ENCODE results near the gene TTLL8. TPM values are rescaled to one million over a fixed set of nuclear protein-coding genes. Genes with fewer than 3 reads are reported as not detected.

Gene TTLL8
- total RNA-seq, 1 donor from 2014 or later = not detected

DNA sequence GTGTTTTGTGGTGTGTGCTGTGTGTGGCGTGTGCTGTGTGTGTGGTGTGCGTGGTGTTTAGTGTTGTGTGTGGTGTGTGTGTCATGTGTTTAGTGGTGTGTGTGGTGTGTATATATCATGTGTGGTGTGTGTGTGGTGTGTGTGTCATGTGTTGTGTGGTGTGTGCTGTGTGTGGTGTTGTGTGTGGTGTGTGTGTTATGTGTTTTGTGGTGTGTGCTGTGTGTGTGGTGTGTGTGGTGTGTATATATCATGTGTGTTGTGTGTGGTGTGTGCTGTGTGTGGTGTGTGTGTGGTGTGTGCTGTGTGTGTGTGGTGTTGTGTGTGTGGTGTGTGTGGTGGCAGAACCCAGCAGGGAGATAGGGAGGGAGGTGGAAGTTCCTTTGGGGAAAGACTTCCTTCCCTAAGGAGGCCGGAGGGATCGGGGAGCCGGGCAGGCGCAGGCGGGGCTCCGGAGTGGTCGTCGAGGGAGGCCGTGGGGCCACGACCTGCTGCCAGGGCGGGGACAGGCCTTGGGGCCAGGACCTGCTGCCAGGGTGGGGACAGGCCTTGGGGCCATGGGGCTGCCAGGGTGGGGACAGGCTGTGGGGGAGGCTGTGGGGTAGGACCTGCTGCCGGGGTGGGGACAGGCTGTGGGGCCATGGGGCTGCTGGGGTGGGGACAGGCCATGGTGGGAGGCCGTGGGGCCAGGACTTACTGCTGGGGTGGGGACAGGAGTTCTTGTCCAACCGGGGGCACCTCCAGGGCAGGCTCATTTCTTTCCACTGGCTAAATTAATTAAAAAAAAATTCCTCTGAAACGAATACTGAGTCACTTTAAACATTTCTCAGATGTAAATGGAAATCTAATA is 82.3 kb downstream of the TTLL8 start:
- Mint-ChIP-seq H3K27ac (peak overlapping the region; percentile 92), H3K36me3 (ENCODE audit: low read depth) (peaks cover 21% of the 10 kb centered on the region), H3K4me3 (ENCODE audit: low read depth) (peak overlapping the region; percentile 51), H3K27me3 (ENCODE audit: low read depth) (no peaks in the 10 kb centered on the region), H3K9me3 (peaks cover 26% of the 10 kb centered on the region), H3K4me1 (ENCODE audit: low read depth) (peaks cover 24% of the 10 kb centered on the region)
- intact Hi-C loops (cut with micrococcal nuclease) = loop anchor here (2.0 kb wide), 2 partner anchors 13 to 17 kb away; no protein-coding TSS in a partner anchor
- DNase-seq (ENCODE audit: low spot score) = no peak

- intact Hi-C loops (cut with micrococcal nuclease) = no loop called here
- no peak overlapping the region for H3K4me3 Mint-ChIP-seq (ENCODE audit: low read depth)
- H3K9me3 Mint-ChIP-seq = peaks cover 5% of the 10 kb centered on the region
- H3K4me1 Mint-ChIP-seq (ENCODE audit: low read depth) = peaks cover 22% of the 10 kb centered on the region
- DNase-seq (ENCODE audit: low spot score) = no peak
- H3K27ac Mint-ChIP-seq = no peak overlapping the region
- H3K27me3 Mint-ChIP-seq (ENCODE audit: low read depth) = no peaks in the 10 kb centered on the region
- peaks cover 7% of the 10 kb centered on the region for H3K36me3 Mint-ChIP-seq (ENCODE audit: low read depth)
Observed at GRCh38 chr22:49973018-49973961, 84.8 kb downstream of the TTLL8 start.

DNA sequence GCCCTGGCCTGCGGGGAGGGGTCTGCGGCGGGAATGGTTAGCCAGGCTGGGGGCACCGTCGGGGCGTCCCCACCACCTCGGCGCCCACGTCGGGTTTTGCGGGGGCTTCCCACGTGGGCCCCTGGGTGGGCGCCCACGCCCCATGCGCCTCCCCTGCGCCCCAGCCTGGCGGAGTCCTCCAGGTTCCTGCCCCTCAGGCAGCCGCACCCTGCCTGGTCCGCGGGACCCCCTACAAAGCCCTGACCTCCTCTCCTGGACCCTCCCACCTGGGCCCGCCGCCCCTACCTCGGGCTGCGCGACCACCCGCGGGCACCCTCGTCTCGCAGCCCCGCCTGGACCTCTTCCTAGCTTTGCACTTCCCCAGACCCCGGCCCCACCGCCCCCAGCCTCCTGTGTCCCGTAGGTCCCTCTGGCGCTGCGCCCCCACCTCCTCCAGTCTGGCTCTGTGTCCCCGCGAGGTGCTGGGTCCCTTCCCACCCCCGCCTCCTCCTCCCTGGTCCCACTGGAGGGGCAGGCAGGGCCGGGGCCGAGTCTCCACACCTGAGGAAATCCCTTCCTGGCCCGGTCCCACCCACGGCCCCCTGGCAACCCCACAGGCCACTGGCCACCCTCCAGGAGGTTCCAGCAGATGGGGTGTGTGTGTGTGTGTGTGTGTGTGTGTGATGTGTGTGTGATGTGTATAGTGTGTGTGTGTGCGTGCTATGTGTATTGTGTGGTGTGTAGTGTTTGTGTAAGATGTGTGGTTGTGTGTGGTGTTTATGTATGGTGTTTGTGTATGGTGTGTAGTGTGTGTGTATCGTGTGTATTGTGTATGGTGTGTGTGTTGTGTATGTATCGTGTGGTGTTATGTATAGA is 85.7 kb downstream of the TTLL8 start:
- DNase-seq (ENCODE audit: low spot score) = no peak
- Mint-ChIP-seq H3K36me3 (ENCODE audit: low read depth) (peaks cover 7% of the 10 kb centered on the region), H3K9me3 (peaks cover 5% of the 10 kb centered on the region), H3K4me1 (ENCODE audit: low read depth) (peaks cover 25% of the 10 kb centered on the region), H3K27me3 (ENCODE audit: low read depth) (no peaks in the 10 kb centered on the region), H3K4me3 (ENCODE audit: low read depth) (no peak overlapping the region), H3K27ac (no peak overlapping the region)
- intact Hi-C loops (cut with micrococcal nuclease) = no loop called here

DNA sequence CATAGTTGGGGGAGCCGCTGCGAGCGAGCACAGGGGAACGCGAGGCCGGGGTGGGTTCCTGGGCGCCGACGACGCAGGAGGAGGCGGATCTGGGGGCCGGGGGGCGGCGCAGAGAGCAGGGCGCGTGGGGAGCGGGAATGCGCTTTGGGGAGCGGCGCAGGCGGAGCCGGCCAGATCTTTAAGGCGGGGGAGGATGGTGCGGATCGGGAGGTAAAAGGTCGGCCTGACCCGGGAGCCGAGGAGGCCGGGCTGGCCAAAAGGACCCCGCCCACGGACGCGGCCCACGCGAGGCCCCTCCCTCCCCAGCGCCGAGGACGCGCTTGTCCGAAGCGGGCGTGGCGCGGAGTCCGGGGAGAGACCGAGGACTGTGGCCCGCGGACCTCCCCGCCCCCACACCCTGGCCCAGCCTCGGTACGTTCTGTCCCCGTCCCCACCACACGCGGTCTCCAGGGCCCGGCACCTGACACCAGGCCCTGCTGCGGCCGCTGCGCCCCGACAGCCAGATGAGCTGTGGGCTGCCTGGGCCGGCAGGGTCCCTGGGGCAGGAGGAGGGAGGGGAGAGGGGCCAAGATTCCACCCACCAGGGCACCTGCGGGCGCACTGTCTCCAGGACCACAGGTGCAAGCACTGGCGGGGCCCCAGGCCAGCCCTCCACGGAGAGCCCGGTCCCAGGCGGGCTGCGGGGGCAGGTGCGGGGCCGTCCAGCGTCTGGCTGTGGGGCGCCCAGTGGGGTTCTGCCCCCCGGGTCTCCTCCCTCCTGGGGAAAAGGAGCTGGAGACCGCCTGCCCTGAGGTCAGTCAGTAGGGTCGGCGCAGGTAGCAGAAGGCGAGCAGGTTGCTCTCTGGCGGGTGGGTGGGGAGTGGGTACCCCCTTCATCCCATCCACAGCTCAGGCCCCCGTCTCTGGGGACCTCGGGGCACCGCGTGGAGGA is 86.6 kb downstream of the TTLL8 start:
- Mint-ChIP-seq H3K27me3 (ENCODE audit: low read depth) (no peaks in the 10 kb centered on the region), H3K4me3 (ENCODE audit: low read depth) (peak overlapping the region; percentile 77)

GRCh38 chr22:49970528-49971231 is 87.4 kb downstream of the TTLL8 start:
- H3K27ac Mint-ChIP-seq = peak overlapping the region; percentile 88
- H3K4me3 Mint-ChIP-seq (ENCODE audit: low read depth) = peak overlapping the region; percentile 77
- intact Hi-C loops (cut with micrococcal nuclease) = loop anchor here (2.0 kb wide), 4 partner anchors 34 to 230 kb away; partner anchors contain the start of gene SELENOO
- H3K36me3 Mint-ChIP-seq (ENCODE audit: low read depth) = peaks cover 5% of the 10 kb centered on the region
- H3K27me3 Mint-ChIP-seq (ENCODE audit: low read depth) = no peaks in the 10 kb centered on the region
- H3K4me1 Mint-ChIP-seq (ENCODE audit: low read depth) = peaks cover 19% of the 10 kb centered on the region
- H3K9me3 Mint-ChIP-seq = peaks cover 5% of the 10 kb centered on the region
- peak; percentile 90 for DNase-seq (ENCODE audit: low spot score)

More for the DNA sequence above, 86.6 kb downstream of the TTLL8 start:
- peak overlapping the region; percentile 88 for H3K27ac Mint-ChIP-seq
- DNase-seq (ENCODE audit: low spot score) = no peak
- peaks cover 5% of the 10 kb centered on the region for H3K36me3 Mint-ChIP-seq (ENCODE audit: low read depth)
- intact Hi-C loops (cut with micrococcal nuclease) = loop anchor here (2.0 kb wide), 4 partner anchors 35 to 229 kb away; partner anchors contain the start of gene SELENOO
- peaks cover 21% of the 10 kb centered on the region for H3K4me1 Mint-ChIP-seq (ENCODE audit: low read depth)
- H3K9me3 Mint-ChIP-seq = peaks cover 5% of the 10 kb centered on the region

- H3K4me3 Mint-ChIP-seq (ENCODE audit: low read depth) = no peak overlapping the region
- peaks cover 10% of the 10 kb centered on the region for H3K36me3 Mint-ChIP-seq (ENCODE audit: low read depth)
- intact Hi-C loops (cut with micrococcal nuclease) = loop anchor here (2.0 kb wide), 4 partner anchors 33 to 231 kb away; partner anchors contain the start of gene SELENOO
- DNase-seq (ENCODE audit: low spot score) = no peak
- H3K9me3 Mint-ChIP-seq = no peaks in the 10 kb centered on the region
- H3K4me1 Mint-ChIP-seq (ENCODE audit: low read depth) = peaks cover 15% of the 10 kb centered on the region
- peak overlapping the region; percentile 88 for H3K27ac Mint-ChIP-seq
- H3K27me3 Mint-ChIP-seq (ENCODE audit: low read depth) = no peaks in the 10 kb centered on the region
Observed at GRCh38 chr22:49969751-49970527, 88.2 kb downstream of the TTLL8 start.

DNA sequence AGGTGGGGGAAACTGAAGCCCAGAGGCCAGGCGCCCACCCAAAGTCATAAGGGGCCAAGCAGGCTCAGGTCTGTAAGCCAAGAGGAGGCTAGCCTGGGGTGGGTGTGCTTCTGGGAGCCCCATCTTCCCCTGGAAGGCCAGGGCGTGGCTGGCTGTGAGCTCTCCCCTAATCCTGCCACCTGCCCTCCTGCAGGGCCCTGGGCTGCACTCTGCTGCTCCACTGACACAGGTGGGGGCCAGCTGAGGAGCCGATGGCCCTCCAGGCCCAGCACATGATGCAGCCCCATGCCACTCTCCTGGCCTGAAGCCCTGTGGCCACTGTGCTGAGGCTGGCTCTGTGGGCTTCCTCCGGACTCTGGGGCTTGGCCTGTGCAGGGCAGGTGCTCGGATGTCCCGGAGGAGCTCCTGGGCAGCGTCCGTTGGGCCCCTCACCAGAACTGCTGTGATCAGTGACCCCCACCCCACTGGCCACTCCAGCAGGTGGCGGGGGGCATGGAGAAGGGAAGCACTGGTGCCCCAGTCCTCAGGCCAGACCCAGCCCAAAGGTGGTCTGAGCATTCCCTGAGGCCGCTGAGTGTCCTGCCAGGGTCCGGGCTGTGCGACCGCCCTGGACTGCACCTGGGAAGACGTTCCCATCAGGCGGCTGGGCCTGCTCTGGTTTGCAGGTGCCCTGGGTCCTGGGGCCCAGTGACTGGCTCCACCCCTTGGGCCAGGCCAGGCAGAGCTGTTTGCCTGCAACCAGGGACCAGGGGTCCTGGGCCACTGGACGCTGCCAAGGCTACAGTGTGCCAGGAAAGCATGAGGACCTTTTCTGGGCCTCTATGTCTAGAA is 89.1 kb downstream of the TTLL8 start:
- no peaks in the 10 kb centered on the region for H3K27me3 Mint-ChIP-seq (ENCODE audit: low read depth)
- H3K9me3 Mint-ChIP-seq = no peaks in the 10 kb centered on the region
- peaks cover 19% of the 10 kb centered on the region for H3K36me3 Mint-ChIP-seq (ENCODE audit: low read depth)
- H3K4me1 Mint-ChIP-seq (ENCODE audit: low read depth) = peaks cover 17% of the 10 kb centered on the region
- H3K27ac Mint-ChIP-seq = no peak overlapping the region
- intact Hi-C loops (cut with micrococcal nuclease) = no loop called here
- no peak for DNase-seq (ENCODE audit: low spot score)
- no peak overlapping the region for H3K4me3 Mint-ChIP-seq (ENCODE audit: low read depth)

Other genes with a start within 250 kb of the TTLL8 start
- 41.3 and 46.2 TPM in 2 replicates for gene BRD1, start 230.4 kb downstream of the TTLL8 start, total RNA-seq
- gene ZBED4, start 204.5 kb downstream of the TTLL8 start, total RNA-seq = 25.2 and 25.6 TPM in 2 replicates
- gene ALG12, start 139.9 kb downstream of the TTLL8 start, total RNA-seq = 15.5 and 16.5 TPM in 2 replicates
- gene CRELD2, start 139.7 kb downstream of the TTLL8 start, total RNA-seq = 49.9 and 52.9 TPM in 2 replicates
- gene PIM3, start 97.5 kb downstream of the TTLL8 start, total RNA-seq = 215 TPM in 2 replicates
- gene IL17REL, start 45.5 kb downstream of the TTLL8 start, total RNA-seq = not detected in 2 replicates
- gene MLC1, start 27.1 kb upstream of the TTLL8 start, total RNA-seq = 0.39 TPM in 1 of 2 replicates, not detected in the other
- gene MOV10L1, start 31.7 kb upstream of the TTLL8 start, total RNA-seq = 0.07 TPM in 1 of 2 replicates, not detected in the other
- 2.4 and 2.8 TPM in 2 replicates for gene PANX2, start 112.4 kb upstream of the TTLL8 start, total RNA-seq
- gene TRABD, start 127.6 kb upstream of the TTLL8 start, total RNA-seq = 104 and 109 TPM in 2 replicates
- gene SELENOO, start 142.7 kb upstream of the TTLL8 start, total RNA-seq = 26.3 and 26.4 TPM in 2 replicates
- gene TUBGCP6, start 186.7 kb upstream of the TTLL8 start, total RNA-seq = 48.8 and 49.6 TPM in 2 replicates
- gene HDAC10, start 193.0 kb upstream of the TTLL8 start, total RNA-seq = 60.0 and 62.9 TPM in 2 replicates
- 16.3 and 17.6 TPM in 2 replicates for gene MAPK12, start 203.4 kb upstream of the TTLL8 start, total RNA-seq
- 19.0 and 20.9 TPM in 2 replicates for gene MAPK11, start 212.1 kb upstream of the TTLL8 start, total RNA-seq
- gene PLXNB2, start 249.3 kb upstream of the TTLL8 start, total RNA-seq = 9.8 and 11.1 TPM in 2 replicates